Stimulated activated CD4-positive, alpha-beta T cell treated with anti-CD3 and anti-CD28 coated beads, Interleukin-2, amount 100 ng/mL, for 24 hours (primary cell): ENCODE data around the gene ERVV-1.
"Not testable (repeated sequence)": the region's sequence is repeated elsewhere in the genome, so short reads cannot be mapped to it uniquely, and the experiment has no call there.

ENCODE experiments used
- DNase-seq, 2 donors: peaks; one replicate each; pipeline ENCODE4 v3.0.0-alpha.2; 2020

The ERVV-1 gene

GRCh38 chr19:53013621-53014020, at the start of gene ERVV-1:
TSS of gene ERVV-1 (plus strand) at chr19:53013921. CDS start at chr19:53014091, 170 bp downstream.
- no peak for DNase-seq

- no peak for DNase-seq
Measured at GRCh38 chr19:52967772-52968171, 45.9 kb upstream of the ERVV-1 start.

- no peak for DNase-seq
Measured at GRCh38 chr19:52981329-52981728, 32.4 kb upstream of the ERVV-1 start.

GRCh38 chr19:52983167-52983566, 30.6 kb upstream of the ERVV-1 start:
- not testable (repeated sequence) for DNase-seq

GRCh38 chr19:52987221-52987620, 26.5 kb upstream of the ERVV-1 start:
- no peak for DNase-seq

GRCh38 chr19:52988506-52988905, 25.2 kb upstream of the ERVV-1 start:
- DNase-seq: no peak

GRCh38 chr19:52990759-52991418, 22.8 kb upstream of the ERVV-1 start:
- DNase-seq: no peak

- DNase-seq: no peak
Measured at GRCh38 chr19:52991484-52991883, 22.2 kb upstream of the ERVV-1 start.

GRCh38 chr19:52992109-52993004, 21.4 kb upstream of the ERVV-1 start:
- peak in 1 of 2 donors; percentile 8 for DNase-seq

- peak; percentile 73 to 79 for DNase-seq
Measured at GRCh38 chr19:52993342-52994178, 20.2 kb upstream of the ERVV-1 start.

GRCh38 chr19:52995711-52996110, 18.0 kb upstream of the ERVV-1 start:
- no peak for DNase-seq

- DNase-seq: no peak
Measured at GRCh38 chr19:52997975-52998374, 15.7 kb upstream of the ERVV-1 start.

- no peak for DNase-seq
Measured at GRCh38 chr19:53002479-53002878, 11.2 kb upstream of the ERVV-1 start.

GRCh38 chr19:53004242-53004641, 9.5 kb upstream of the ERVV-1 start:
- DNase-seq: no peak

GRCh38 chr19:53007200-53007599, 6.5 kb upstream of the ERVV-1 start:
- no peak for DNase-seq

GRCh38 chr19:53007606-53008005, 6.1 kb upstream of the ERVV-1 start:
- no peak for DNase-seq

- DNase-seq: no peak
Measured at GRCh38 chr19:53008061-53008778, 5.5 kb upstream of the ERVV-1 start.

- DNase-seq: no peak
Measured at GRCh38 chr19:53010494-53010893, 3.2 kb upstream of the ERVV-1 start.

- DNase-seq: no peak
Measured at GRCh38 chr19:53012006-53012405, 1.7 kb upstream of the ERVV-1 start.

GRCh38 chr19:53015159-53015558, 1.4 kb downstream of the ERVV-1 start:
- no peak for DNase-seq

- DNase-seq: no peak
Measured at GRCh38 chr19:53015730-53016129, 2.0 kb downstream of the ERVV-1 start.

- peak in 1 of 2 donors; percentile 4 for DNase-seq
Measured at GRCh38 chr19:53019684-53020083, 6.0 kb downstream of the ERVV-1 start.

- DNase-seq: not testable (repeated sequence)
Measured at GRCh38 chr19:53028306-53028705, 14.6 kb downstream of the ERVV-1 start.
